ENCODE results near the gene FBXW8. TPM values are rescaled to one million over a fixed set of nuclear protein-coding genes. Genes with fewer than 3 reads are reported as not detected.

FBXW8 gene
- total RNA-seq, 5 donors from 2014 or later (not counting 1 experiment from before 2014, with no cell fraction given) = 10.7 to 17.9 (median 13.0) TPM

DNA sequence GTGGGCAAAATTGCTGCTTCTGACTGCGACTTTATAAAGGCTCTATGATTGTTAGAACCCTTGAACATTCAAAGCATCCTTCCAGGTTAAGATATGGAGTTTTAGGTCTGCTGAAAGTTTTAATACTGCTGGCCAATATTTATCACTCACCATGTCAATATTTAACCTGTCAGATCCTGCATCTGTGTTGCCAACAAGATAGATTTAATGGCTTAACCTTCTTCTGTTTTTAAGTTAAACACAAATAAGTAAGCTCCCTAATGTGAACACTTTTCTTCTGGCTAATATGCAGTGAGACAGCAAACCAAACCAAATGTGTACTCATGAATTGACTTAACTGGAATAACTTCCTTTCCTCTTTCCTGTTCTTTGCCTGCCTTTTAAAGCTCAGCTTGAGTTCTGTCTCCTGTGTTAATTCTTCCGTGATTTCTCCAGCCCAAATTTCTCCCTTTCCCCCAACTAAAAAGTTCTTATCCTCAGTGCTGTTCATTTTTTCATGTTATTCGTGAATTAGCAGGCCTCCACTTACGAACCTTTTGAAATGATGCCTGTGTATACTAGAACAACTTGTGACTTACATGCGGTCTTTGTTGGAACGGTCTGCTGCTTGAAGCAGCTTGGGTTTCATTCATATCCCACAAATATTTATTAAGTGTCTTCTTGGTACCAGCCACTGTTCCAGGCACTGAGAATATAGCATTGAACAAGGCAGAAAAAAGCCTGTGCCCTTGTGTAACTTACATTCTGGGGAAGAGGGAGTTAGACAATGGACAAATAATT is 9.1 kb downstream of the FBXW8 start:
- Mint-ChIP-seq H3K27me3 (no peaks in the 10 kb centered on the region), H3K9me3 (no peaks in the 10 kb centered on the region), H3K27ac (peak overlapping the region in 1 of 2 donors; percentile 19), H3K4me3 (peak overlapping the region in 1 of 3 donors; percentile 12), H3K36me3 (peaks cover 14% of the 10 kb centered on the region), H3K4me1 (peaks cover 84 to 89% (median 86%) of the 10 kb centered on the region in 3 donors)
- CTCF ChIA-PET = interaction anchor here in 1 of 2 donors (0.5 kb wide), 1 partner anchor 384 kb away, joined by 7 read pairs; no protein-coding TSS in a partner anchor
- H3K36me3 ChIP-seq (ENCODE audit: control insufficient read depth in 2 of 2, extremely low read depth in 1 of 2, insufficient read depth in 1 of 2, low read length in 1 of 2) = peaks cover 0 to 2% of the 10 kb centered on the region in 2 donors
- H3K9me3 ChIP-seq = no peaks in the 10 kb centered on the region
- H3K4me3 ChIP-seq (ENCODE audit: control insufficient read depth in 1 of 2, extremely low read depth in 1 of 2, low read length in 1 of 2) = no peak overlapping the region
- no peak for DNase-seq
- WGBS (ENCODE audit: insufficient coverage) = 100% methylated on average over 4 of the region's 6 CpGs
- H3K27ac ChIP-seq (ENCODE audit: low read length) = no peak overlapping the region
- peaks cover 35 to 37% of the 10 kb centered on the region in 2 experiments for H3K4me1 ChIP-seq (ENCODE audit: control insufficient read depth in 1 of 2, extremely low read depth in 1 of 2, insufficient read depth in 2 of 2, low read length in 2 of 2)
- ATAC-seq (replicated peaks in 1 of 4) = no peak
- H3K27me3 ChIP-seq (replicated peaks in 1 of 2; ENCODE audit: control insufficient read depth in 2 of 2, extremely low read depth in 1 of 2, insufficient read depth in 2 of 2, low read length in 1 of 2) = no peaks in the 10 kb centered on the region
- POLR2A ChIA-PET = no interaction called here

DNA sequence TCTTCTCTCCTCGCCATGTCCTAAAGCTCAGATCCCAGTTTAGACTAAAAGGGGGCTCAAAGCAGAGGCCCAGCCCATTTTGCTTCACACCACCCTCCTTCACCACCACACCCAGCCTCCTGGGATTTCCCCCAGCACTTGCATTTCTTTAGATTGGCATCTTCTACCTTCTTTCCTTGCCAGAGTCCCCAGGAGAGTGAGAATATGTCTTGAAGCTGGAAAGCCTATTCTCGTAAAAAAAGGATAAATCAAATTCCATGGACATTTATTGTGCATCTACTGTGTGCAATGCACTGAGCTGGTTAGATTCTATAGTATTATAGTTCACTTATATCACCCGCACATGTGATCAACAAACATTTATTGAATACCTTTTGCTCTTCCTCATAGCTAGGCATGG is 10.2 kb downstream of the FBXW8 start:
- CTCF ChIA-PET = interaction anchor here in 1 of 2 donors (0.5 kb wide), 1 partner anchor 385 kb away, joined by 7 read pairs; no protein-coding TSS in a partner anchor
- H3K4me3 ChIP-seq (ENCODE audit: control insufficient read depth in 1 of 2, extremely low read depth in 1 of 2, low read length in 1 of 2) = no peak overlapping the region
- H3K9me3 ChIP-seq = no peaks in the 10 kb centered on the region
- Mint-ChIP-seq H3K4me1 (peaks cover 86 to 89% (median 88%) of the 10 kb centered on the region in 3 donors), H3K36me3 (peaks cover 6% of the 10 kb centered on the region), H3K9me3 (no peaks in the 10 kb centered on the region), H3K27ac (peak overlapping the region in 1 of 2 donors; percentile 26), H3K4me3 (peak overlapping the region in 1 of 3 donors; percentile 46), H3K27me3 (no peaks in the 10 kb centered on the region)
- peaks cover 45 to 46% of the 10 kb centered on the region in 2 experiments for H3K4me1 ChIP-seq (ENCODE audit: control insufficient read depth in 1 of 2, extremely low read depth in 1 of 2, insufficient read depth in 2 of 2, low read length in 2 of 2)
- no peaks in the 10 kb centered on the region for H3K27me3 ChIP-seq (replicated peaks in 1 of 2; ENCODE audit: control insufficient read depth in 2 of 2, extremely low read depth in 1 of 2, insufficient read depth in 2 of 2, low read length in 1 of 2)
- ATAC-seq (replicated peaks in 1 of 4) = no peak
- DNase-seq = no peak
- no peak overlapping the region for H3K27ac ChIP-seq (ENCODE audit: low read length)
- no peaks in the 10 kb centered on the region for H3K36me3 ChIP-seq (ENCODE audit: control insufficient read depth in 2 of 2, extremely low read depth in 1 of 2, insufficient read depth in 1 of 2, low read length in 1 of 2)
- WGBS (ENCODE audit: insufficient coverage) = 75% methylated on average over 1 of the region's 3 CpGs
- POLR2A ChIA-PET = interaction anchor here in 1 of 2 donors (0.6 kb wide), 1 partner anchor 9 kb away, joined by 5 read pairs; no protein-coding TSS in a partner anchor

DNA sequence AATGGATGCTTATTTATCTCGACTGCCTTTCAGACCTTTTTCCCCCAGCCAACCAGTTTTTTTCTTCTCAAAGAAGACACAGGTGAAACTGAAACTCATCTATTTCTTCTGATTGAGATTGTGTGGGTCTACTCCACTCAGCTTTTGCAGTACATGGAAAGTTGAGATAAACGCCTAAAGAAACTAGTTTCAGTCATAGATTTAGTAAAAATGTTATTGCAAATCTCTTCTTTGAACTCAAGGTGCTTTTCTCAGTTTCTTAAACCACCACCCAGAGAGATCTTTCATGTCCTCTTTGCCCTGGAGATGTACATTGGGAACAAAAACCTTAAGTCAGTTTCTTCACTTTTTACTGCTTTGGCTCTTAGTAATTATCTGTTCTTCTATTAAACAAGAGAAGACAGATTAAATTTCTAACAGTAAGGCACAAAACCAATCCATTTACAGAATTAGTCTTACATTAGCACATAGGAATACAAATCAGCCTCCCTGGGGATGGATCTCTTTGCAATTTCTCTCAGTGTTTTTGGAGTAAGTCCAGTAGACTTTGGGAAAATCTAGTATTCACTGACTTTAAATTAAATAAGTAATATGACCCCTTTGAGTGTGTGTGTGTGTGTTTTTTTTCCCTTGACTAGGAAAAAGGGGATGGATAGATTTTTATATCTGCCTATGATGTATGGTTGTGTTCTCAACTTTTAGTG is 11.6 kb downstream of the FBXW8 start:
- peaks cover 50 to 53% of the 10 kb centered on the region in 2 experiments for H3K4me1 ChIP-seq (ENCODE audit: control insufficient read depth in 1 of 2, extremely low read depth in 1 of 2, insufficient read depth in 2 of 2, low read length in 2 of 2)
- Mint-ChIP-seq H3K9me3 (no peaks in the 10 kb centered on the region), H3K4me3 (peak overlapping the region; percentile 1 to 59 (median 8)), H3K27me3 (no peaks in the 10 kb centered on the region), H3K36me3 (peaks cover 7% of the 10 kb centered on the region), H3K27ac (peak overlapping the region; percentile 83 to 87), H3K4me1 (peaks cover 87 to 88% (median 87%) of the 10 kb centered on the region in 3 donors)
- no peak overlapping the region for H3K27ac ChIP-seq (ENCODE audit: low read length)
- WGBS (ENCODE audit: insufficient coverage) = no CpG with 5 or more reads among the region's 2 CpGs
- no peaks in the 10 kb centered on the region for H3K27me3 ChIP-seq (replicated peaks in 1 of 2; ENCODE audit: control insufficient read depth in 2 of 2, extremely low read depth in 1 of 2, insufficient read depth in 2 of 2, low read length in 1 of 2)
- H3K36me3 ChIP-seq (ENCODE audit: control insufficient read depth in 2 of 2, extremely low read depth in 1 of 2, insufficient read depth in 1 of 2, low read length in 1 of 2) = no peaks in the 10 kb centered on the region
- no peak overlapping the region for H3K4me3 ChIP-seq (ENCODE audit: control insufficient read depth in 1 of 2, extremely low read depth in 1 of 2, low read length in 1 of 2)
- peak in 1 of 35 experiments; percentile 20 for DNase-seq
- POLR2A ChIA-PET = no interaction called here
- H3K9me3 ChIP-seq = no peaks in the 10 kb centered on the region
- ATAC-seq (replicated peaks in 1 of 4) = peak in 2 of 4 experiments; percentile 20 to 29
- CTCF ChIA-PET = interaction anchor here in 1 of 2 donors (0.6 kb wide), 1 partner anchor 103 kb away, joined by 3 read pairs; no protein-coding TSS in a partner anchor

DNA sequence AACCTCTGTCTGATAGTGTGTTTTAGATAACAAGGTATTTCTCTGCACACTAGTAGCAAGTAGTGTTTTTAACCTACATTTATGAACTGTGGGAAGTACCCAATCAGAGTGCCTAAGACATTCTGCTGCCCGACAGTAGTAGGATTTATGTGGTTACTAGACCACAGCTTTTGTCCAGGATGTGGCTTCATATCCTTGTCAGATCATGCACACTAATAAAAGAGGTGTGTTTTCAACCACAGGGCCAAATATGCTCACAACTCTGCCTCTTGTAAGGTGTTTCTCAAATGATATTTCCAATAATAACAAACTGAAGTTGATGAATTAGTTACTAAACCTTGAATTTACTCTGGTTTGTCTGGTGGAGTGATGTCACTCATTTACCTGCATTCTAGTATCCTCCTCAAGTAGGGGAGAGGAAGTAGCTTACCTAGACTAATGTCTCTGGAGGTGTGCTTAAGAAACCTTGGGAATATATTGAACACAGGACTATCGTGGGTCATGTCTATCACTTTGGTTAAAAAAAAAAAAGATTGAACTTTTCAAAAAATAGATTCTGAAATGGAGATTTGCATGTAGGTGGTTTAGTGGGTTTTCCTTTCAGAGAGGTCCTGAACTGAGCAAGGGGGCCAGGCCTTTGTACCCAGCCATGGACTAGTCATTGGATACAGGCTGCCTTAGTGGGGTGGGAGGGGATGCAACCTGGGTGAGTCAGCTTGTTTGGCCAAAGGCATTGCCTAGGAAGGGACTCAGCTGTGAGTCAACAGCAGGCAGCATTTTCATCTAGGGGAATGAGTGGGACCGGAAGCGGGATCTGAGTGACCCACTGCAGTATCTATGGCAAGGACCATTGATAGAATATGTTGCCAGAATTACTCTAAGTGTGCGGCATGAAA is 14.1 kb downstream of the FBXW8 start:
- Mint-ChIP-seq H3K27me3 (no peaks in the 10 kb centered on the region), H3K4me1 (peaks cover 72 to 75% (median 73%) of the 10 kb centered on the region in 3 donors), H3K4me3 (peak overlapping the region; percentile 37 to 79 (median 55)), H3K9me3 (no peaks in the 10 kb centered on the region), H3K36me3 (peaks cover 18% of the 10 kb centered on the region), H3K27ac (peak overlapping the region; percentile 55 to 80)
- peaks cover 47 to 50% of the 10 kb centered on the region in 2 experiments for H3K4me1 ChIP-seq (ENCODE audit: control insufficient read depth in 1 of 2, extremely low read depth in 1 of 2, insufficient read depth in 2 of 2, low read length in 2 of 2)
- peaks cover 3 to 6% of the 10 kb centered on the region in 2 donors for H3K36me3 ChIP-seq (ENCODE audit: control insufficient read depth in 2 of 2, extremely low read depth in 1 of 2, insufficient read depth in 1 of 2, low read length in 1 of 2)
- 76% methylated on average over 3 of the region's 5 CpGs for WGBS (ENCODE audit: insufficient coverage)
- ChIA-PET POLR2A (interaction anchor here in 1 of 2 donors (0.5 kb wide), 1 partner anchor 181 kb away, joined by 7 read pairs; no protein-coding TSS in a partner anchor), CTCF (interaction anchor here in 1 of 2 donors (0.6 kb wide), 1 partner anchor 161 kb away, joined by 5 read pairs; no protein-coding TSS in a partner anchor)
- H3K27me3 ChIP-seq (replicated peaks in 1 of 2; ENCODE audit: control insufficient read depth in 2 of 2, extremely low read depth in 1 of 2, insufficient read depth in 2 of 2, low read length in 1 of 2) = no peaks in the 10 kb centered on the region
- peak in 32 of 35 experiments; percentile 16 to 84 (median 56) for DNase-seq
- H3K27ac ChIP-seq (ENCODE audit: low read length) = no peak overlapping the region
- no peaks in the 10 kb centered on the region for H3K9me3 ChIP-seq
- peak; percentile 93 to 97 (median 96) for ATAC-seq (replicated peaks in 1 of 4)
- H3K4me3 ChIP-seq (ENCODE audit: control insufficient read depth in 1 of 2, extremely low read depth in 1 of 2, low read length in 1 of 2) = no peak overlapping the region

DNA sequence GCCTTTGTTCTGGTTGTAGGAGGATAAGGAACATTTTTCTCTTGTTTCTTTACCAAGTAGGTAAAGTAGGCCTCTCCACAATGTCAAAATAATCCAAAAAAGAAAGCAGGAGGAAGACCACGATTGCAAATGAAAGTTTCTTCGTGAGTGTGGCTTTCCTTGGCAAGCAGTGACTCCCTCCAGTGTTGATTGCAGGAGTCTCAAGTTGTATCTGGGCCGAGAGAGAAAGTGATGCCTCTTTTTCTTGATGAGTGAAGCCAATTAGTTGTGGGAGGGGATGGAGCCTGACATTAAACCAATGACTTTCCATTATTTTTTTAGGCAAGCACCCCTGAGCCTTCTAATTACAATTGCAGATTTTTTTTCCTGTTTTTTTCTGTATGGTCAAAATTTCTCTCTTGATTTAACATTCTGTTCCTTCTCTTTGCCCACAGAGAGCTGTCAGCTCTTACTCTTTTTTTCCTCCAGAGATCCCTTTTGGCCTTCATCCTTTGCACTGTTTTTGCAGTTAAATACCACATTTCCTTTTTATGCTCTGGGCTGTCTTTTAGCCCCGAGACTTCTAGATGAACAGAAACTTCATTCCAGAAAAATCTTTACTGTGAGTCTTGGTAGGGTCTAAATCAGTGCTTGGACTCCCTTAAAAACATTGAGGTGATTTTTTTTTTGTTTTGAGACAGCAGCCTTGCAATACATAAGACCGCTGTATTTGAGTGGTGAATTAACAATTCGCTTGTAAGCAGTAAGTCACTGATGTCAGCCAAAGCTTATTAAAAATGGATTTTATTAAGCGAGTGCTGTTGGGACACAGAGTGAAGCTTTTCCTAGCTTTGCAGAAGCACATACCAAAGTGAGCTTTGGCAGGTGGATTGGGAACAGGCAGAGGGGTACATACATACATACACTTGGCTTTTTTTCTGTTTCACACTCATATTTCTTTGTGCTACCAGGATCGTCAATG is 15.8 kb downstream of the FBXW8 start:
- Histone ChIP-seq H3K27ac (ENCODE audit: low read length) (no peak overlapping the region), H3K4me1 (ENCODE audit: control insufficient read depth in 1 of 2, extremely low read depth in 1 of 2, insufficient read depth in 2 of 2, low read length in 2 of 2) (peaks cover 41 to 44% of the 10 kb centered on the region in 2 experiments), H3K4me3 (ENCODE audit: control insufficient read depth in 1 of 2, extremely low read depth in 1 of 2, low read length in 1 of 2) (no peak overlapping the region), H3K9me3 (no peaks in the 10 kb centered on the region), H3K36me3 (ENCODE audit: control insufficient read depth in 2 of 2, extremely low read depth in 1 of 2, insufficient read depth in 1 of 2, low read length in 1 of 2) (peaks cover 3 to 12% of the 10 kb centered on the region in 2 donors), H3K27me3 (replicated peaks in 1 of 2; ENCODE audit: control insufficient read depth in 2 of 2, extremely low read depth in 1 of 2, insufficient read depth in 2 of 2, low read length in 1 of 2) (no peaks in the 10 kb centered on the region)
- Mint-ChIP-seq H3K9me3 (no peaks in the 10 kb centered on the region), H3K27ac (peak overlapping the region in 1 of 2 donors; percentile 0), H3K4me1 (peaks cover 57 to 61% (median 58%) of the 10 kb centered on the region in 3 donors), H3K27me3 (no peaks in the 10 kb centered on the region), H3K4me3 (peak overlapping the region in 1 of 3 donors; percentile 20), H3K36me3 (peaks cover 32% of the 10 kb centered on the region)
- 82% methylated on average over 5 of the region's 8 CpGs for WGBS (ENCODE audit: insufficient coverage)
- ATAC-seq (replicated peaks in 1 of 4) = no peak
- DNase-seq = no peak
- ChIA-PET POLR2A (no interaction called here), CTCF (interaction anchor here in 1 of 2 donors (0.7 kb wide), 1 partner anchor 25 kb away, joined by 3 read pairs; no protein-coding TSS in a partner anchor)

All from T-cell (primary cell).